OCI-LY7 (cell line): Measurements from ENCODE around the gene C3orf80.

ENCODE experiments used
- EZH2phosphoT487 ChIP-seq: fragments of 200-600 bp; sonication (generic); IDR thresholded peaks from 2 replicates; pipeline ENCODE4 v1.6.1; 2018; ENCODE audit warnings: low read depth, borderline replicate concordance, mild to moderate bottlenecking, mixed run types, antibody characterized with exemption, low read length, moderate library complexity, mixed read lengths
- TF ChIP-seq, protein P1 (sequence below): fragments of 200-600 bp; sonication (generic); conservative IDR thresholded peaks from 2 replicates; pipeline ENCODE4 v1.5.1; 2014; ENCODE audit warnings: mild to moderate bottlenecking, antibody characterized with exemption, low read length, moderate library complexity, mixed read lengths

DNA sequence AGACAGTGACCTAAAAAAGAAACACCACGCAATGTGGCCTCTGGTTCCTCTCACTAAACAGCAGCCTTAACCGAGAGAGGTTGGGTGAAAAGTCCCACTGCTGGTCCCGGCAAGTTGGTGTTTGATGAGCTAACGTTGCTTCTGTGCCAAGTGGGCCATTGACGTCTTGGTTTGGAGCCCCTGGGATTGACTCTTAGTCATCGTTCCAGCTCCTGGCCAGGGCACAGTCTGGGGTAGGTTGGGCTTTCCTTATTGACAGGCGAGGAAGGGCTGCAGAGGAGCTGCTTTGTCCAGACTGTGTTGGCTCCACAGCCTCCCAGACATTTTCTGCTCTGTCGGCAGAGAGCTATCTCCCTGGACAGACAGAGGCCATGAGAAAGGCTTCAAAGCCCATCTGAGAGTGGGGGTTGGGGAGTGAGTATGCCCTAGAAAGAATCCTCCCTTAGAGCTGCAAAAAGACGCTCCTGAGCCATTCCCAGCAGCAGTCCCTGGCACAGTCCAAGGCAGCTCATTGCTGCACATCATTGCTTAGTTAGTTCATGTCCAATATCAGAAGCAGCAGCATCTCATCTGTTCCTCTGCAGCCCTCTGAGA is 28.6 kb upstream of the C3orf80 start:
- TF ChIP-seq, protein P1, sequence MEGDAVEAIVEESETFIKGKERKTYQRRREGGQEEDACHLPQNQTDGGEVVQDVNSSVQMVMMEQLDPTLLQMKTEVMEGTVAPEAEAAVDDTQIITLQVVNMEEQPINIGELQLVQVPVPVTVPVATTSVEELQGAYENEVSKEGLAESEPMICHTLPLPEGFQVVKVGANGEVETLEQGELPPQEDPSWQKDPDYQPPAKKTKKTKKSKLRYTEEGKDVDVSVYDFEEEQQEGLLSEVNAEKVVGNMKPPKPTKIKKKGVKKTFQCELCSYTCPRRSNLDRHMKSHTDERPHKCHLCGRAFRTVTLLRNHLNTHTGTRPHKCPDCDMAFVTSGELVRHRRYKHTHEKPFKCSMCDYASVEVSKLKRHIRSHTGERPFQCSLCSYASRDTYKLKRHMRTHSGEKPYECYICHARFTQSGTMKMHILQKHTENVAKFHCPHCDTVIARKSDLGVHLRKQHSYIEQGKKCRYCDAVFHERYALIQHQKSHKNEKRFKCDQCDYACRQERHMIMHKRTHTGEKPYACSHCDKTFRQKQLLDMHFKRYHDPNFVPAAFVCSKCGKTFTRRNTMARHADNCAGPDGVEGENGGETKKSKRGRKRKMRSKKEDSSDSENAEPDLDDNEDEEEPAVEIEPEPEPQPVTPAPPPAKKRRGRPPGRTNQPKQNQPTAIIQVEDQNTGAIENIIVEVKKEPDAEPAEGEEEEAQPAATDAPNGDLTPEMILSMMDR = no peak
- TF ChIP-seq EZH2phosphoT487 = no peak
